GM19351 (cell line): ENCODE results near the gene UNC13A.

Experiments used
- ATAC-seq: cut with Tn5 transposase; IDR thresholded peaks from one replicate; pipeline ENCODE4 v1.9.1; 2021; ENCODE audit warnings: mild to moderate bottlenecking, moderate library complexity; ENCODE audit not compliant: unreplicated experiment

Gene UNC13A

DNA sequence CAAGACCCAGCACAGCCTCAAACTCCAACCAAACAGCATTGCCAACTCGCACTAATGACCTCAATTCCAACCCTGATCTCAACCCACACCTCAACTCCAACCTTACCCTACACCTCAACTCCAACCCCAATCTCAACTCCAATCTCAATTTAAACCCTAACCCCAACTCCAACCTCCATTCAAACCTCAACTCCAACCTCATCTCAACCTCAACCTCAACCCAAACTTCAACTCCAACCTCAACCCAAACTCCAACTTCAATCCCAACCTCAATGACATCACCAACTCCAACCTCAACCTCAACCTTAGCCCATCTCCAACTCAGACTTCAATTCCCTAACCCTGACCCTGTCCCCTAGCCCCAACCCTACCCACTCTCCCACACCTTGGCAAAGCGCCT, 58.4 kb downstream of the UNC13A start:
- ATAC-seq: no peak

DNA sequence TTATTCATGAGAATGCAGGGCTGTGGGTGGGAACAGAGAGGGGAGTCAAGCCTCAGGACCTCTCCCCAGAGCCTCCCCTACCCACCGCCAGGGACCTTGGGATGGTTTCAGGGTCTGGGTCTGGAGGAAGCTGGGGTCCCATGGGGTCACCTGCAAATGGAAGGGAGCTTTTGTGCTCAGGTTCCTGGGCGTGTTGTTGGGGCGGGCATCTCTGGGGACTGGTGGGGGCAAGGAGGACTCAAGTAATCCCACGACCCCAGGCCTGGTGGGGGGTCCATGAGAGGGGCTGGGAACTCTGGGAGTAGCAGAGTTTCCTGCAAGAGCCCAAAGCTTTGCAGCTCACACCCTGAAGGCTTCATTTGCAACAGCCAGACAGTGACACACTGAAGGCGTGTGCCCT, 60.2 kb downstream of the UNC13A start:
- no peak for ATAC-seq

GRCh38 chr19:17627161-17627560, 61.0 kb downstream of the UNC13A start:
- ATAC-seq: no peak

- no peak for ATAC-seq
Measured at GRCh38 chr19:17626456-17627015, 61.6 kb downstream of the UNC13A start.

GRCh38 chr19:17625980-17626379, 62.2 kb downstream of the UNC13A start:
- ATAC-seq: no peak

DNA sequence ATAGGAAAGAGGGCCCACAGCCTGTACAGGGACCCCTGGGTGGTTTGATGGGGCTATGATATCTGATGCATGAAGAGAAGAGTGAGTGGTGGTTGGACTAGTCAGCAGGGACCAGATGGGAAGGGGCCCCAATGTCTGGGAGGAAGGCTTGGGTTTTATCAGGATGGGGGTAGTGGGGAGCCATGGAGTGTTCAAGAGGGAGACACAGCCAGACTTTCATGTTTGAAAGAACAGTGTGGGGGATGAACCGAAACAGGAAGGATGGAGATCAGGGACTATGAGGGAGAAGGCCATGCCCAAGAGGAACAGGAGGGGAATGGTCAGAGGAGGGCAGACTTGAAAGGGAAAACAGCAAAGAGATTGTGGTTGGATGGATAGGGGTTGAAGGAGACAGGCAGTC, 63.1 kb downstream of the UNC13A start:
- ATAC-seq: no peak

DNA sequence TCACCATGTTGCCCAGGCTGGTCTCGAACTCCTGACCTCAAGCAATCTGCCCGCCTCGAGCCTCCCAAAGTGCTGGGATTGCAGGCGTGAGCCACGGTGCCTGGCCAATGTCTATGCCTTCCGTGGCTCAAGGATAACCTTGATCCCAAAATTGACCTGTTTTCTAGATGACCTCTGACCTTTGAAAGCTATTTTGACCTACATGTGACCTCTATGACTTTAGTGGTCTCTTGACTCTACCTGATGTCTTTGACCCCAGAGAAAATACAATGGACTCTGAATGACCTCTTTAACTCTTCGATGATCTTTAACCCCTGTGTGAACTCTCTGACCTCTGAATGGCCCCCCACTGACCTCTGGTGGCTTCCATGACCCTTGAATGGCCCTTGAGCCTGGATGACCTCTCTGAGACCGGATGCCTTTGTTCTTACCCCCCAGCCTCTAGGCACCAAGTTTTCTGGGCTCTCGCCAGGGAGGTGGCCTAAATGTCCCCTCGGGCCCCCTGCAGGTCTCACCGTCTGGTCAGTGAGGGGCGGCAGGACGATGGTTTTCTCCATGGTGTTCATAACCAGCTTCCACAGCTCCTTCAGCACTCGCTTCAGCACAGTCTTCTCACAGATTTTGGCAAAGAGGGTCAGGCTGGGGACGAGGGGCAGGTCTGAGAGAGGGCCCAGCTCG, 63.7 kb downstream of the UNC13A start:
- ATAC-seq: no peak

- no peak for ATAC-seq
Measured at GRCh38 chr19:17623224-17623935, 64.8 kb downstream of the UNC13A start.

DNA sequence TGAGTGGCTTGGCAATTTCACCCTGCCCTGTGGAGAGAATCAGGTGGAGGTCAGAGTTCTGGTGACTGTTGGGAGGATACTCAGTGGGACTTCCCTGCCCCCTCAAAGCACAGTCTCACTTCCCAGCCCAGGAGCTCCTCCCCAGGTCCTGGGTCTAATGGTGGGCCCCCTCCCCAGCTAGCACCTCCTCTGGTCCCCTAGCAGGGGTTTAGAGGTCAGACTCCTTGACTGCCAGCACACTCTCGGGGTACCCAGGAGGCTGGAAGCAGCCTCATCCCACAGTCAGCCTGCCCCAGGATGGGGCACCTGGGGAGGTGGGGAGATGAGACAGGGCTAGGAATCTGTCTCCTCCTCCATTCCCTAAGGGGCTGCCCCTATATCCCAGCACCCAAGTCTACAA, 67.5 kb downstream of the UNC13A start:
- no peak for ATAC-seq

DNA sequence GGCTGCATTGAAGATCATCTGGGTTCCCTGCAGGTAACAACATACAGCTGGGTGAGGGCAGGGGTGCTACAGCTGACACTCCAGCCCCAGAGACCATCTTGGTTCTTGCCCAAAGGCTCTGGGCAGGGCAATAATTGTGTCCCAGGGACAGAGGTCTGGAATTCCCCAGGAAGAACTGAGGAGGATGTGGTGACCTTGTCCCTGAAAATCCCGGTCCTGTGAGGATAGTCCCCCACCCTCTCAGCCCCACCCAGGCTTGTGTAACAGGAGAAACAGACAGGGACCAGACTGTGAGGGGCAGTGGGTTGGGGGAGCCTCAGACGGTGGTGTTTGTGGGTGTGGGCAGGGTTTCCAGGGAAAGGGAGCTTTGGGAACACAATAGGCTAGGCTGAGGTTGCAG, 69.2 kb downstream of the UNC13A start:
- no peak for ATAC-seq

DNA sequence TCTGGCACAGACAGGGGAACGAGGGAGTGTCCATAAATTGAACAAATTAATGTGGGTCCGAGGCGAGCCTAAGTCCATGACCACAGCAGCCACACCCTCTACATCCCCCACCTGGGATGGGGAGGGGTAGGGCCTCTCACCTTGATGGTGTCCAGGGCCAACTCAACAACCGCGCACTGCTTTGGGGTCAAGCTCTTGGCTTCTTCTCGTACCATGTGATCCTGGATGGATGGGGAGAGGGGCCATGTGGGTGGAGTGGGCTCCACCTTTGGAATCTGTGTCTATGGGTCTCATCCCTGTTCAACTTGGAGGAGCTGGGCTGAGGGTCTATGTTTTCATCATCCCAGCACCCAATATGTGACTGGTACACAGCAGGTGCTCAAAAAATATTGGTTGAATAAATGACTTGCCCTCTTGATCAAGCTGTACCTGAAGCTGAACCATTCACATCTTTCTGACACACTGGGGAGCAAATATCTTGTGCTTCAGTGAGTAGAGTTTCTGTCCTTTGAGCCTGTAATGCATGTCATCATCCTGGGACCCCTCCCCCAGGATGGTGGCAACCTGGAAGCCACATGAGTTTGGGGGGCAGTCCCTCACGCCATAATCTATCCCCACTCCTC, 69.8 kb downstream of the UNC13A start:
- no peak for ATAC-seq

- ATAC-seq: no peak
Measured at GRCh38 chr19:17617807-17618192, 70.4 kb downstream of the UNC13A start.

GRCh38 chr19:17616961-17617806, 71.0 kb downstream of the UNC13A start:
- no peak for ATAC-seq

- no peak for ATAC-seq
Measured at GRCh38 chr19:17616686-17616960, 71.5 kb downstream of the UNC13A start.

DNA sequence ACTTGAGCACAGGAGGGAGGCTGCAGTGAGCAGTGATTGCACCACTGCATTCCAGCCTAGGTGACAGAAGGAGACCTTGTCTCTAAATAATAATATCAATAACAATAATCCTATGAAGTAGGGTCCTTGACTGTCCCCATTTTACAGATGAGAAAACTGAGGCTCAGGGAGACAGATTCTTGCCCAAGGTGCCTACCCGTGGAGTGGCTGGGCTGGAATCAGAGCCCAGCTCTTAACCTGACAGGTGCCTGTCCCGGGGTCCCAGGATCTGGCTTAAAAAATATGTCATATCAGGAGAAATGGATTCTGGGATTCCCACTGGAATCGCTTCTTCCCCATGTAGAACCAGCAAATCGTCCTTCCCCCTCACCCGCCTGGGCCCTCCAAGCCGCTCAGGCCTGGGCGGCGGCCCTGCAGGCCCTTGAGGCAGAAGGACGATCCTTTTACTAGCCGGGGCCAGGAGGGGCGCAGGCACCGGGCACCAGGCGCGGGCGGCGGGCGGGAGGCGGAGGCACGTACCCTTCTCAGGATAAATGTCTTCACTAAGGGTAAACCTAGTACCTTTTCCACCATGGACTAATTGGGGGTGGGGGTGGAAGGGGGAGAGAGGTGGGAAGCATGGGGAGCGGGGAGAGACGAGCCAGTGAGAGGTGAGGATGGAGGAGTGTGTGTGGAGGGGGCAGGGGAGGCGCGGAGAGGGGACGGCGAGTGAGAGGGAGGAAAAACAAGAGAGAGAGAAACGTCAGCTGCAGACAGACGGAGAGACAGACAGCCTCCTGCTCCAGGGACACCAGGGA, 72.1 kb downstream of the UNC13A start:
- no peak for ATAC-seq

DNA sequence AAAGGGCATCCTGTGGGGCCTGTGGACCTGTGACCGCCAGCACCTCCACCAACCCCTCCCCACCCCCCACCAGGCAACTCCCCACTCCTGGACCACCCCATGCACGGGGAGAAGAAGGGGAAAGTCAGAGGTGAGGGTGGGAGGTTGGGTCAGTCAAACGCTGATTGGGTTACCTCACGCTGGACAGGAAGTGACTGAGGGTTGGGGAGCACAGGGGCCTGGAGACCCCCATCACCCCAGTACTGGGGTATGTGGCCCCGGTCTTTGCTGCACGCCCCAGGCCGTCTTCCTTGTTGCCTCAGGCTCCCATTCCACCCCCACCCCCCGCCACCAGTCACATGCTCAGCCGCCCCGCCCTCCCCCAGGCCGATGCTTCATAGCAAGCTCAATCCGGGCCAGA, 73.7 kb downstream of the UNC13A start:
- ATAC-seq: no peak

DNA sequence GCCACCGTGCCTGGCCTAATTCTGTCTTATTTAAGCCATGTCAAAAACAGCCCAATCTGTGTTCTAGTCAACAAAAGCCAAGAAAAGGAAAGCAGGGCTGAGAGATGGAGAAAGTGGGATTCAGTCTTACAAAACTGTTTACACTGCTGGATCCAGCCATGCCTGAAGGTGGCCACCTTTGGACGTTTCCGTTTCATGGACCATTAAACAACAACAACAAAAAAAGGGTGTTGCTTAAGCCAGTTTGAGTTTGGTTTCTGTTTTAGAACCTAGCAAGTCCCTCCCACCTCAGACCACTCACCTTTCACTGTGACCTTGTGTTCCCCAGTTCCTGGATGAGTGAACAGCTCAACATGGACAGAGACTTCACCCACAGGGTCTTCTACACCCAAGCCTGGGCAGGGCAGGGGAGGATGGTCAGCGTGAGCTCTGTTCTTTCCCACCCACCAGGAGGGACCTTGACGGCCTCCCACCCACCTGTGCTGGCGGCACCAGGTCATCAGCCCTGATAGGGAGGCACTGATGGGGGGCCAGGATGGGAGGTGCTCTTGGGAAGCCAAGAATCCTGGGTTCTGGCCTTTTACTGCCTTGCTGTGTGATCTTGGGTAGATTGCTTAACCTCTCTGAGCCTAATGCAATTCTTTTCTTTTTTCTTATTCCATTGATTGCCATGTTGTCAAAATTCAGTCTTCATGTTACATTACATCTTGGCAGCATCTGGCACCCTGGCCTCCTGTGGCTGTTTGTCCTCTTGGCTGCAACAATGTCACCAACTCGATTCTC, 76.5 kb downstream of the UNC13A start:
- no peak for ATAC-seq

DNA sequence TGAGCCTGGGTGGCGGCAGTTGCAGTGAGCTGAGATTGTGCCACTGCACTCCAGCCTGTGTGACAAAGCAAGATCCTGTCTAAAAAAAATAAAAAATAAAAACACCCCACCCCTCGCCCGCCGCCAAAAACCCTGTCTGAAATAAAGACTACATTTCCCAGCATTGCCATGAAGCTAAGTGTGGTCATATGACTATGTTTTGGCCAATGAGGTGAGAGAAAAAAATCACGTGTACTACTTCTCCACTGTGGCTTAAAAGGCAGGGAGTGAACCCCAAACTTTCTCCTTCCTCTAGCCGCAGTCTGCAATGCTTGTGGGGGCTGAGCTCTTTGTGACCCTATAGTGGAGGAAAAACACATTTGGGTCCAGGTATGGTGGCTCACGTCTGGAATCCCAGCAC, 77.8 kb downstream of the UNC13A start:
- ATAC-seq: no peak

GRCh38 chr19:17607936-17608335, 80.2 kb downstream of the UNC13A start:
- no peak for ATAC-seq
